ENCODE measurements around the gene CD1B. TPM values are rescaled to one million over a fixed set of nuclear protein-coding genes. Genes with fewer than 3 reads are reported as not detected.

CD1B gene
- total RNA-seq, 1 donor from 2014 or later: not detected

GRCh38 chr1:158366783-158367182 lies 35.5 kb upstream of the CD1B start:
- H3K4me1 ChIP-seq: no peaks in the 10 kb centered on the region
- H3K4me1 Mint-ChIP-seq: no peaks in the 10 kb centered on the region
- no peaks in the 10 kb centered on the region for H3K36me3 ChIP-seq
- no peaks in the 10 kb centered on the region for H3F3A ChIP-seq (ENCODE audit: low read depth)
- H3K27ac ChIP-seq: no peak overlapping the region
- no peak overlapping the region for H3K27ac Mint-ChIP-seq
- no peak overlapping the region for H3K4me2 ChIP-seq
- no peak overlapping the region for H2AFZ ChIP-seq (replicated peaks)
- no peak for DNase-seq (ENCODE audit: low spot score)
- H3K4me3 ChIP-seq: no peak overlapping the region
- no peaks in the 10 kb centered on the region for H3K36me3 Mint-ChIP-seq
- H4K20me1 ChIP-seq (ENCODE audit: low read depth): no peaks in the 10 kb centered on the region
- H3K27me3 ChIP-seq: no peaks in the 10 kb centered on the region
- H3K9me3 ChIP-seq (ENCODE audit: low read depth): no peaks in the 10 kb centered on the region
- peaks cover 3% of the 10 kb centered on the region for H3K9me3 Mint-ChIP-seq
- H3K9ac ChIP-seq: no peak overlapping the region
- no peak for TF ChIP-seq CTCF (IDR thresholded peaks at IDR 0.05)
- TF ChIP-seq EZH2phosphoT487 (IDR thresholded peaks at IDR 0.05): no peak
- TF ChIP-seq EZH2 (IDR thresholded peaks at IDR 0.05): no peak
- no peak overlapping the region for H3K4me3 Mint-ChIP-seq
- H3K79me2 ChIP-seq (ENCODE audit: low read depth): no peaks in the 10 kb centered on the region
- peaks cover 5% of the 10 kb centered on the region for H3K27me3 Mint-ChIP-seq (ENCODE audit: insufficient read depth, low read depth)

GRCh38 chr1:158362941-158363340 lies 31.6 kb upstream of the CD1B start:
- H3K9me3 ChIP-seq (ENCODE audit: low read depth): no peaks in the 10 kb centered on the region
- H3K36me3 ChIP-seq: no peaks in the 10 kb centered on the region
- Mint-ChIP-seq H3K36me3 (no peaks in the 10 kb centered on the region), H3K9me3 (no peaks in the 10 kb centered on the region), H3K4me3 (no peak overlapping the region), H3K27me3 (ENCODE audit: insufficient read depth, low read depth) (no peaks in the 10 kb centered on the region), H3K4me1 (no peaks in the 10 kb centered on the region), H3K27ac (no peak overlapping the region)
- no peak overlapping the region for H3K4me2 ChIP-seq
- H4K20me1 ChIP-seq (ENCODE audit: low read depth): no peaks in the 10 kb centered on the region
- H3K27me3 ChIP-seq: no peaks in the 10 kb centered on the region
- H3K79me2 ChIP-seq (ENCODE audit: low read depth): no peaks in the 10 kb centered on the region
- DNase-seq (ENCODE audit: low spot score): no peak
- no peak overlapping the region for H2AFZ ChIP-seq (replicated peaks)
- no peaks in the 10 kb centered on the region for H3F3A ChIP-seq (ENCODE audit: low read depth)
- H3K4me1 ChIP-seq: no peaks in the 10 kb centered on the region
- no peak overlapping the region for H3K4me3 ChIP-seq
- TF ChIP-seq EZH2phosphoT487 (IDR thresholded peaks at IDR 0.05) (no peak), CTCF (IDR thresholded peaks at IDR 0.05) (no peak), EZH2 (IDR thresholded peaks at IDR 0.05) (no peak)
- H3K9ac ChIP-seq: no peak overlapping the region
- no peak overlapping the region for H3K27ac ChIP-seq

- H3K9me3 ChIP-seq (ENCODE audit: low read depth): no peaks in the 10 kb centered on the region
Observed at GRCh38 chr1:158362482-158362881, 31.2 kb upstream of the CD1B start.

More at GRCh38 chr1:158362482-158362881, 31.2 kb upstream of the CD1B start:
- Histone ChIP-seq H3K4me3 (no peak overlapping the region), H2AFZ (replicated peaks) (no peak overlapping the region), H3K36me3 (no peaks in the 10 kb centered on the region), H3F3A (ENCODE audit: low read depth) (no peaks in the 10 kb centered on the region), H3K9ac (no peak overlapping the region), H4K20me1 (ENCODE audit: low read depth) (no peaks in the 10 kb centered on the region), H3K4me2 (no peak overlapping the region), H3K27ac (no peak overlapping the region), H3K4me1 (no peaks in the 10 kb centered on the region), H3K79me2 (ENCODE audit: low read depth) (no peaks in the 10 kb centered on the region), H3K27me3 (no peaks in the 10 kb centered on the region)
- TF ChIP-seq CTCF (IDR thresholded peaks at IDR 0.05) (no peak), EZH2 (IDR thresholded peaks at IDR 0.05) (no peak), EZH2phosphoT487 (IDR thresholded peaks at IDR 0.05) (no peak)
- no peak for DNase-seq (ENCODE audit: low spot score)
- Mint-ChIP-seq H3K36me3 (no peaks in the 10 kb centered on the region), H3K4me3 (no peak overlapping the region), H3K9me3 (no peaks in the 10 kb centered on the region), H3K27ac (no peak overlapping the region), H3K27me3 (ENCODE audit: insufficient read depth, low read depth) (no peaks in the 10 kb centered on the region), H3K4me1 (no peaks in the 10 kb centered on the region)
